Liver (tissue), 9 donors: ENCODE results near the gene LIPM. TPM values are rescaled to one million over a fixed set of nuclear protein-coding genes. Genes with fewer than 3 reads are reported as not detected.

Source experiments
- DNase-seq: peaks from one replicate; pipeline ENCODE4 v3.0.0-alpha.2; 2017; ENCODE audit warnings: low spot score
- H3K27ac ChIP-seq, 2 donors: one replicate each; pipeline ENCODE4 v1.7.0; 2013; ENCODE audit warnings: inconsistent platforms in 2 of 2, low read length in 2 of 2, control low read depth in 1 of 2, low read depth in 1 of 2, mild to moderate bottlenecking in 1 of 2
- H3K27me3 ChIP-seq, 4 donors: one replicate each; pipeline versions ENCODE4 v1.6.1 to v1.7.0; 2013; ENCODE audit warnings: low read length in 3 of 4, inconsistent platforms in 1 of 4, mild to moderate bottlenecking in 1 of 4, moderate library complexity in 1 of 4; ENCODE audit not compliant: control insufficient read depth in 4 of 4, insufficient read depth in 4 of 4
- H3K36me3 ChIP-seq, 4 donors: one replicate each; pipeline versions ENCODE4 v1.6.1 to v1.7.0; 2013; ENCODE audit warnings: low read length in 3 of 4, mild to moderate bottlenecking in 3 of 4, low read depth in 1 of 4, moderate library complexity in 1 of 4; ENCODE audit not compliant: control insufficient read depth in 4 of 4, insufficient read depth in 3 of 4
- H3K4me1 ChIP-seq, 4 donors: one replicate each; pipeline versions ENCODE4 v1.6.1 to v1.7.0; 2013; ENCODE audit warnings: low read length in 3 of 4, mild to moderate bottlenecking in 3 of 4, moderate library complexity in 1 of 4; ENCODE audit not compliant: control insufficient read depth in 4 of 4, insufficient read depth in 4 of 4
- H3K4me3 ChIP-seq, 3 donors: one replicate each; pipeline versions ENCODE4 v1.6.1 to v1.7.0; 2013; ENCODE audit warnings: low read length in 3 of 3, control low read depth in 1 of 3, low read depth in 1 of 3, mild to moderate bottlenecking in 1 of 3
- H3K9ac ChIP-seq, 2 donors: one replicate each; pipeline ENCODE4 v1.7.0; 2013; ENCODE audit warnings: low read length in 2 of 2, mild to moderate bottlenecking in 2 of 2, moderate library complexity in 2 of 2, control low read depth in 1 of 2, low read depth in 1 of 2
- H3K9me3 ChIP-seq, 4 donors: one replicate each; pipeline versions ENCODE4 v1.6.1 to v1.7.0; 2013; ENCODE audit warnings: low read length in 3 of 4; ENCODE audit not compliant: control insufficient read depth in 4 of 4
- ATF3 ChIP-seq: IDR thresholded peaks from 2 replicates; pipeline ENCODE4 v1.6.1; 2016; ENCODE audit warnings: antibody characterized with exemption
- CTCF ChIP-seq: fragments of 150-350 bp; IDR thresholded peaks from 2 replicates; pipeline ENCODE4 v1.5.1; 2017; ENCODE audit warnings: improper control_type of control experiment, low read depth, low read length; ENCODE audit not compliant: missing input control
- EGR1 ChIP-seq, 2 donors: IDR thresholded peaks; 2 replicates each; pipeline ENCODE4 v1.6.1; 2016 to 2018; ENCODE audit warnings: antibody characterized with exemption in 2 of 2, low read depth in 2 of 2
- FOXA1 ChIP-seq: IDR thresholded peaks from 2 replicates; pipeline ENCODE4 v1.6.1; 2016; ENCODE audit warnings: antibody characterized with exemption
- FOXA2 ChIP-seq: IDR thresholded peaks from 2 replicates; pipeline ENCODE4 v1.6.1; 2016; ENCODE audit warnings: antibody characterized with exemption
- GABPA ChIP-seq, 2 donors: IDR thresholded peaks in 1 of 2; conservative IDR thresholded peaks in 1 of 2; 2 replicates each; pipeline ENCODE4 v1.6.1; 2016; ENCODE audit warnings: antibody characterized with exemption in 2 of 2, mild to moderate bottlenecking in 1 of 2, moderate library complexity in 1 of 2
- HNF4A ChIP-seq, 2 donors: conservative IDR thresholded peaks; 2 replicates each; pipeline ENCODE4 v1.6.1; 2016; ENCODE audit warnings: antibody characterized with exemption in 2 of 2, mild to moderate bottlenecking in 2 of 2
- HNF4G ChIP-seq: IDR thresholded peaks from 2 replicates; pipeline ENCODE4 v1.6.1; 2016; ENCODE audit warnings: antibody characterized with exemption
- JUND ChIP-seq, 2 donors: IDR thresholded peaks; 2 replicates each; pipeline ENCODE4 v1.6.1; 2016; ENCODE audit warnings: antibody characterized with exemption in 2 of 2
- MAX ChIP-seq: IDR thresholded peaks from 2 replicates; pipeline ENCODE4 v1.6.1; 2016; ENCODE audit warnings: antibody characterized with exemption
- NR2F2 ChIP-seq: IDR thresholded peaks from 2 replicates; pipeline ENCODE4 v1.6.1; 2016; ENCODE audit warnings: antibody characterized with exemption
- RAD21 ChIP-seq, 2 donors: IDR thresholded peaks; 2 replicates each; pipeline ENCODE4 v1.6.1; 2016; ENCODE audit warnings: antibody characterized with exemption in 2 of 2, mild to moderate bottlenecking in 2 of 2
- REST ChIP-seq: IDR thresholded peaks from 2 replicates; pipeline ENCODE4 v1.6.1; 2016; ENCODE audit warnings: antibody characterized with exemption, mild to moderate bottlenecking
- RXRA ChIP-seq, 2 donors: IDR thresholded peaks; 2 replicates each; pipeline ENCODE4 v1.6.1; 2017 to 2018; ENCODE audit warnings: antibody characterized with exemption in 2 of 2, mild to moderate bottlenecking in 1 of 2
- SP1 ChIP-seq: IDR thresholded peaks from 2 replicates; pipeline ENCODE4 v1.6.1; 2018; ENCODE audit warnings: antibody characterized with exemption, mild to moderate bottlenecking
- TAF1 ChIP-seq: conservative IDR thresholded peaks from 2 replicates; pipeline ENCODE4 v1.6.1; 2016; ENCODE audit warnings: antibody characterized with exemption, mild to moderate bottlenecking
- YY1 ChIP-seq: IDR thresholded peaks from 2 replicates; pipeline ENCODE4 v1.6.1; 2016; ENCODE audit warnings: antibody characterized with exemption, mild to moderate bottlenecking
- ZBTB33 ChIP-seq: IDR thresholded peaks from 2 replicates; pipeline ENCODE4 v1.6.1; 2016; ENCODE audit warnings: antibody characterized with exemption
- WGBS: extraction: QIAGEN DNeasy Blood & Tissue Kit; methylation state at CpG from one replicate; pipeline ENCODE4 v1.1.7; 2013; 5-methylcytosine and 5-hydroxymethylcytosine counted together
- polyA plus RNA-seq, 2 donors: library from polyadenylated mRNA; stranded (reverse) in 1 of 2; unstranded in 1 of 2; fragments of 200-250 nt in 1 of 2; fragments of >200 nt in 1 of 2; fragmentation: Nextera tagmentation in 1 of 2; extraction: Ambion mirVana in 1 of 2; gene quantifications; one replicate each; pipeline versions ENCODE4 v1.2.1 to v1.2.3, GENCODE V29; 2013 to 2015
- total RNA-seq, 2 donors: library from RNA; depleted of rRNA; stranded (reverse); fragments of >200 nt; gene quantifications; one replicate each; pipeline ENCODE4 v1.2.3, GENCODE V29; 2014
- donor health status: healthy.
- donor health status: healthy.
- donor health status: healthy.
- donor health status: healthy.
- donor health status: healthy.

The LIPM gene
- total and polyA plus RNA-seq, 4 donors: not detected

- TF ChIP-seq FOXA2 (no peak), ZBTB33 (peak; percentile 32), TAF1 (no peak), MAX (peak; percentile 53), GABPA (IDR thresholded peaks at IDR 0.05 in 1 of 2, conservative IDR thresholded peaks at IDR 0.05 in 1 of 2) (no peak), JUND (IDR thresholded peaks at IDR 0.05) (peak in 1 of 2 donors; percentile 69), HNF4A (conservative IDR thresholded peaks at IDR 0.05) (peak; percentile 90 to 91), CTCF (no peak), RXRA (IDR thresholded peaks at IDR 0.05) (peak; percentile 53 to 73), RAD21 (IDR thresholded peaks at IDR 0.05) (peak; percentile 30 to 42), FOXA1 (no peak), SP1 (peak; percentile 51), NR2F2 (no peak), EGR1 (IDR thresholded peaks at IDR 0.05; ENCODE audit: low read depth in 2 of 2) (no peak), YY1 (peak; percentile 71), REST (no peak), ATF3 (no peak), HNF4G (peak; percentile 39)
- no peaks in the 10 kb centered on the region for H3K36me3 ChIP-seq
- no peaks in the 10 kb centered on the region for H3K27me3 ChIP-seq
- 57% methylated on average over 4 of the region's 4 CpGs for WGBS
- H3K9me3 ChIP-seq: no peaks in the 10 kb centered on the region
- peaks cover 2 to 8% (median 5%) of the 10 kb centered on the region in 4 donors for H3K4me1 ChIP-seq
- H3K9ac ChIP-seq: no peak overlapping the region
- DNase-seq: peak; percentile 37
- no peak overlapping the region for H3K4me3 ChIP-seq
- H3K27ac ChIP-seq: no peak overlapping the region
Measured at GRCh38 chr10:88792661-88793060, 9.9 kb upstream of the LIPM start.
